HepG2 (cell line): ENCODE results near the gene SRP68. TPM values are rescaled to one million over a fixed set of nuclear protein-coding genes. Genes with fewer than 3 reads are reported as not detected.
A peak's percentile ranks its signal among the peaks of the same experiment; 100 is the strongest.

ENCODE experiments used
- CBFB ChIP-seq: sonication (generic); formaldehyde crosslinking; IDR thresholded peaks from 2 replicates; pipeline ENCODE4 v1.4.0; 2020; ENCODE audit warnings: missing genetic modification reagents
- ELF4 ChIP-seq: sonication (generic); formaldehyde crosslinking; IDR thresholded peaks from 2 replicates; pipeline ENCODE4 v1.5.0; 2020; ENCODE audit warnings: missing genetic modification reagents, mild to moderate bottlenecking, moderate library complexity, borderline replicate concordance
- GPBP1L1 ChIP-seq: sonication (generic); formaldehyde crosslinking; IDR thresholded peaks from 2 replicates; pipeline ENCODE4 v1.5.0; 2020; ENCODE audit warnings: mild to moderate bottlenecking, missing genetic modification reagents
- JUN ChIP-seq: sonication (generic); formaldehyde crosslinking; IDR thresholded peaks from 2 replicates; pipeline ENCODE4 v1.4.0; 2020; ENCODE audit warnings: mild to moderate bottlenecking, missing genetic modification reagents
- KDM6A ChIP-seq: IDR thresholded peaks from 2 replicates; pipeline ENCODE4 v1.6.1; 2016; ENCODE audit warnings: low read depth
- MIXL1 ChIP-seq: IDR thresholded peaks from 2 replicates; pipeline ENCODE4 v1.6.1; 2016
- ONECUT2 ChIP-seq: sonication (generic); formaldehyde crosslinking; IDR thresholded peaks from 2 replicates; pipeline ENCODE4 v1.4.0; 2020; ENCODE audit warnings: missing genetic modification reagents
- PHF21A ChIP-seq: sonication (generic); formaldehyde crosslinking; IDR thresholded peaks from 2 replicates; pipeline ENCODE4 v1.5.0; 2020; ENCODE audit warnings: mild to moderate bottlenecking, missing genetic modification reagents
- RARA ChIP-seq: IDR thresholded peaks from 2 replicates; pipeline ENCODE4 v1.6.1; 2016; ENCODE audit warnings: missing genetic modification reagents, missing compliant biosample characterization
- RXRB ChIP-seq: IDR thresholded peaks from 2 replicates; pipeline ENCODE4 v1.6.1; 2016; ENCODE audit warnings: borderline replicate concordance, missing genetic modification reagents, missing compliant biosample characterization
- SAFB2 ChIP-seq: sonication (generic); formaldehyde crosslinking; IDR thresholded peaks from 2 replicates; pipeline ENCODE4 v1.5.1; 2020; ENCODE audit warnings: missing genetic modification reagents, low read depth, mild to moderate bottlenecking, borderline replicate concordance
- SETDB1 ChIP-seq: sonication (generic); formaldehyde crosslinking; IDR thresholded peaks from 2 replicates; pipeline ENCODE4 v1.5.1; 2020; ENCODE audit warnings: missing genetic modification reagents, mild to moderate bottlenecking, borderline replicate concordance
- SIN3A ChIP-seq: IDR thresholded peaks from 2 replicates; pipeline ENCODE4 v1.6.1; 2011; ENCODE audit warnings: low read depth, mild to moderate bottlenecking, control low read depth, low read length, borderline replicate concordance
- SRSF4 ChIP-seq: fragments of 200-400 bp; formaldehyde crosslinking; IDR thresholded peaks from one replicate; pipeline ENCODE4 v1.6.1; 2018; ENCODE audit warnings: mild to moderate bottlenecking, low read depth, low read length, moderate library complexity; ENCODE audit not compliant: poor library complexity, severe bottlenecking
- TBP ChIP-seq: sonication (generic); formaldehyde crosslinking; IDR thresholded peaks from 2 replicates; pipeline ENCODE4 v1.5.0; 2020; ENCODE audit warnings: missing genetic modification reagents
- TCF7L2 ChIP-seq: IDR thresholded peaks from 2 replicates; pipeline ENCODE4 v1.6.1; 2011; ENCODE audit warnings: mild to moderate bottlenecking, low read depth, low read length, moderate library complexity
- TERF1 ChIP-seq: sonication (generic); formaldehyde crosslinking; IDR thresholded peaks from 2 replicates; pipeline ENCODE4 v1.8.0; 2022; ENCODE audit warnings: mild to moderate bottlenecking, missing genetic modification reagents, moderate library complexity
- TRIM22 ChIP-seq: fragments of 450-650 bp; IDR thresholded peaks from 2 replicates; pipeline ENCODE4 v1.6.1; 2017
- ZBTB42 ChIP-seq: sonication (generic); formaldehyde crosslinking; IDR thresholded peaks from 2 replicates; pipeline ENCODE4 v1.5.0; 2020; ENCODE audit warnings: mild to moderate bottlenecking, missing genetic modification reagents
- ZBTB7B ChIP-seq: sonication (generic); formaldehyde crosslinking; IDR thresholded peaks from 2 replicates; pipeline ENCODE4 v1.4.0; 2020; ENCODE audit warnings: missing genetic modification reagents
- ZMAT3 ChIP-seq: sonication (generic); formaldehyde crosslinking; conservative IDR thresholded peaks from 2 replicates; pipeline ENCODE4 v1.7.0; 2021; ENCODE audit warnings: missing genetic modification reagents
- ZNF101 ChIP-seq: sonication (generic); formaldehyde crosslinking; IDR thresholded peaks from 2 replicates; pipeline ENCODE4 v1.4.0; 2020; ENCODE audit warnings: mild to moderate bottlenecking, low read depth, missing genetic modification reagents, borderline replicate concordance
- ZNF263 ChIP-seq: sonication (generic); formaldehyde crosslinking; IDR thresholded peaks from 2 replicates; pipeline ENCODE4 v1.4.0; 2020; ENCODE audit warnings: missing genetic modification reagents
- ZNF574 ChIP-seq: sonication (generic); formaldehyde crosslinking; IDR thresholded peaks from 2 replicates; pipeline ENCODE4 v1.4.0; 2020; ENCODE audit warnings: missing genetic modification reagents
- ZNF605 ChIP-seq: sonication (generic); formaldehyde crosslinking; IDR thresholded peaks from 2 replicates; pipeline ENCODE4 v1.8.0; 2022; ENCODE audit warnings: mild to moderate bottlenecking, missing genetic modification reagents
- polyA plus RNA-seq, 8 experiments: library from polyadenylated mRNA; depleted of rRNA in 3 of 8; stranded (reverse) in 7 of 8; unstranded in 1 of 8; fragments of >200 nt; fragmentation: Illumina TruSeq in 4 of 8; extraction: Trizol in 4 of 8; gene quantifications; 2 replicates each; pipeline versions ENCODE4 v1.2.1 to v1.2.3, GENCODE V29; 2011 to 2016; ENCODE audit warnings: low read depth in 4 of 8, missing spikeins in 1 of 8, mixed read lengths in 1 of 8; ENCODE audit not compliant: insufficient read depth in 1 of 8
- total RNA-seq, 5 experiments: library from RNA; depleted of rRNA; stranded (reverse); fragments of >200 nt; fragmentation: Illumina TruSeq; extraction: Trizol; gene quantifications; 2 replicates each; pipeline ENCODE4 v1.2.3, GENCODE V29; 2016; ENCODE audit warnings: low read depth in 1 of 5

Gene SRP68
- total and polyA plus RNA-seq, 2 of the 13 experiments (the other 11 are each of a cell fraction or from before 2014, with no cell fraction given), result 39.8 to 74.3 TPM

- no peak for TF ChIP-seq ZNF101
- no peak; the same call in 1 of the 2 replicates for TF ChIP-seq ZNF574
- no peak for TF ChIP-seq GPBP1L1 (CRISPR knock-in tag)
- TF ChIP-seq TCF7L2, result no peak
- 0 out of 2 replicates have a peak, but pooled peaks have one; percentile 22 for TF ChIP-seq ONECUT2 (CRISPR knock-in tag)
- 0 out of 2 replicates have a peak, but pooled peaks have one; percentile 53 for TF ChIP-seq ZBTB42 (CRISPR knock-in tag)
- TF ChIP-seq TERF1 (CRISPR knock-in tag), result no peak
- peak; percentile 53; the same call in 1 of the 2 replicates for TF ChIP-seq ZNF605 (CRISPR knock-in tag)
- peak; percentile 70; the same call in 1 of the 2 replicates for TF ChIP-seq PHF21A (CRISPR knock-in tag)
- no peak; the same call in 1 of the 2 replicates for TF ChIP-seq ZMAT3 (CRISPR knock-in tag)
- no peak for TF ChIP-seq KDM6A
- TF ChIP-seq CBFB (CRISPR knock-in tag), result 0 out of 2 replicates have a peak, but pooled peaks have one; percentile 51
- no peak for TF ChIP-seq ELF4 (CRISPR knock-in tag)
- peak; percentile 41; the same call in 1 of the 2 replicates for TF ChIP-seq RXRB (CRISPR knock-in tag)
- peak; percentile 49; the same call in 1 of the 2 replicates for TF ChIP-seq RARA (CRISPR knock-in tag)
- no peak for TF ChIP-seq SRSF4
- TF ChIP-seq SETDB1 (CRISPR knock-in tag), result no peak
- TF ChIP-seq ZBTB7B (CRISPR knock-in tag), result peak; percentile 67; the same call in 1 of the 2 replicates
- TF ChIP-seq TBP (CRISPR knock-in tag), result no peak
- peak; percentile 70 for TF ChIP-seq MIXL1 (CRISPR knock-in tag)
- peak; percentile 53; the same call in 1 of the 2 replicates for TF ChIP-seq SAFB2 (CRISPR knock-in tag)
- TF ChIP-seq TRIM22, result no peak
- TF ChIP-seq JUN, result 0 out of 2 replicates have a peak, but pooled peaks have one; percentile 27
- no peak for TF ChIP-seq SIN3A
- TF ChIP-seq ZNF263 (CRISPR knock-in tag), result peak; percentile 95
Measured at GRCh38 chr17:76032073-76032779, 40.1 kb downstream of the SRP68 start (continued).
